H54 (cell line): ENCODE data around the gene ELAVL2.
A peak's percentile ranks its signal among the peaks of the same experiment; 100 is the strongest.

Experiments used
- DNase-seq: peaks from one replicate; pipeline ENCODE4 v3.0.0; 2011; ENCODE audit warnings: low spot score, mixed read lengths; ENCODE audit not compliant: insufficient read length
- FAIRE-seq: peaks from 3 replicates; lab custom pipeline; 2011; peaks lifted over from hg19 to GRCh38; lab: Jason Lieb, UNC
- POLR2A ChIP-seq: IDR thresholded peaks from 2 replicates; pipeline ENCODE4 v1.6.1; 2011; ENCODE audit warnings: low read depth, mild to moderate bottlenecking, low read length

ELAVL2 gene

DNA sequence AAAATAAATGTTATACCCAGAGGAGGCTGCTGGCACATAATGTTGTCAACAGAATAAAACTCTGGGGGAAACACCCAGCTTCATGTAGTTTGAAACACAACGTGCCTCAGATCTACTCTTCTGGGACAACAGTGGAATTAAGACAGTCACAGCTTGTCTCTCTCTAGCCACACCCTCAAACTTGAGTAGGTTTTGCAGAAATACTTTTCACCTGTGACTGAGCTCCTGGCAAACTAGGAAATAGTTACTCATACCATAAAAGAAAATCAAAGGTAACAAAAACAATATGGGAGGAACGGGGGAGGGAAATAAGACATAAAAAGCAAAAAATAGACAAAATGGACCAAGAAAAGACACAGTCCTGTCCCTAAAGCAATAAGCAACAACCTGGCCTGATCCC is 14.4 kb downstream of the ELAVL2 start:
- FAIRE-seq (peak; percentile 36), DNase-seq (no peak)
- TF ChIP-seq POLR2A: no peak

DNA sequence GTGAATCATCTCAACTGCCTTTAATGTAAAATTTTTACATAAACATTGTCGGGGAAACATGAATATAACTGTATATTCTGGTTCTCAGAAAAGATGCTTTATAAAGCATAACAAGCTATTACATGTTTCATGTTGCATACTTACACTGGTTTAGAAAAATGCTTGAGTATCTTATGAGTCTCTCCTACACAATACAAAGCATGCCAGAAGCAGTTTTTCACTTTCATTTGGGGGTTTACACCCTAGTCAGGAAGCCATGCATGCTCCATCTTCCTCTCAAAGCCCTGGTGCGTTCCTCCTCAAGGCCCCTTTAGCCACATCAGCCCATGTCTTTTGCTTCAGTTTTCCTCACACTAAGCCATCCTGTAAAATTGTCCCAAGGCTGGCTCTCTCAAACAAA is 22.8 kb downstream of the ELAVL2 start:
- DNase-seq (no peak), FAIRE-seq (no peak)
- no peak for TF ChIP-seq POLR2A

DNA sequence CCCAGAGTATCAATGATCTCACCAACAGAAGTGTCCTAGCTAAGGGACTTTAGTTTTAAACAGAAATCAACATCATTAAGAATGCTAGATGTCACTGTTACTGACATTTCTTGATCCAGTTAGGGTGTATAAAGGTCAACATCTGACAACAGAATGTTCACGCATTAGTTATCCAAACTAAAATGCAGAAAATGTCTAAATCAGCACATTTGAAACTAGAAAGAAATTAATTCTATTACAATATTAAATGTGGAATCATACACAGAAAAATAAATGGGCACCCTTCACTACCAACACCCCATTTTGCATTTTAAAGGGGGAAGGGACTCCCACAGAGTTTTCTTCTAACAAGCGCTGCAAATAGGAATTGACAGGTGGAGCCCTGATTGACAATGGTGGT is 24.5 kb downstream of the ELAVL2 start:
- no peak for DNase-seq
- no peak for FAIRE-seq

DNA sequence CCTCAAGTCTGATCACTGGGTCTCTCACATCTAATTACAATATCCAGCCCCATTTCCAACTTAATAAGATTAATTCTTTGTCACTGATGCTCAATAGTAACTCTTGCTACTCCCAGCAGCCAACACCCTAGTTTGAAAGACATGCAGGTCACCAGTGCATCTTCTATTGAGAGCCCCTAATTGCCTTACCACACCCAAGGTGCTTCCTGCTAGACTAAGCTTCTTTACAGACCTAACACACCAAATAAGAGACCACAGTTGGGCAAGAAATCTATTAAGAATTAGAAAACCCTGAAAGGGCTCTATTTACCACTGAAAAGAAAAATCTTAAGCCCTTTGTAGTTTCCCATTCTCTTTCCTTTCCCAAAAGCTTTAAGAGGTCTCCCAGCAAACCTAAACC is 26.5 kb downstream of the ELAVL2 start:
- DNase-seq: no peak
- TF ChIP-seq POLR2A: no peak
- FAIRE-seq: no peak

More for the DNA sequence above, 24.5 kb downstream of the ELAVL2 start:
- no peak for TF ChIP-seq POLR2A

DNA sequence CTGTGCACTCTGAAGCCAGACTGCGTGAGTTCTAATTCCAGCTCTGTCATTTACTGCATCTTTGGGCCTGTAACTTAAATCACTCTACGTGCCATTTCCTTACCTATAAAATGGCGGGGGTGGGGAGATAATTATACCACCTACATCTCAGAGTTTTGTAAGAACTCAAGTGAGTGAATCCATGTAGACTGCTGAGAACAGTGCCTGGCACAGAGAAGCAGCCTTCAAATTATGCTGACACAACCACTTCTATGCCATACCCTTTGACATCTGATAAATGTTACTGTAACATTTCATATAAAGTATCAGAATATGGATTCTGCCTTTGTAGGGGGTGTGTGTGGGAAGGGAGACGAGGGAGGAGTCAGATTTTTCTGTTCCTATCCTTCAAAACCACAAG is 27.7 kb downstream of the ELAVL2 start:
- TF ChIP-seq POLR2A: no peak
- DNase-seq (no peak), FAIRE-seq (no peak)

DNA sequence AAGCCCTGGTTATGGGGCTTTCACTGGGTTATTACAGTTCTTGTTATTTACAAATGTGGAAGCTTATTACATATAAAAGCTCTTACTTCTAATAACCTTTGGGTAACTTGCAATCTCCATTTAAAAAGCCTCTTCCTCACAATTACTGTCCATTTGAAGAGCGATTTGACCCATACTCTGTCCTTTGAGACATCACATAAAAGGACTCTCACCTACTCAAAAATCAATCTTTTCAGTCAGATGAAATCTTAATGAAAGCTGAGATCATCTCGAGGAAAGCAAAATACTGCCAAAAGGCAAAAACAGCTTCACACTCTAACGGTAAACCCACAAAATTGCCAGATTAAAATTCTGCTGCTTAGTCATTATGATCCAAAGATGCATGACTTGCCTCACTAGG is 29.8 kb downstream of the ELAVL2 start:
- no peak for TF ChIP-seq POLR2A
- FAIRE-seq (no peak), DNase-seq (no peak)

DNA sequence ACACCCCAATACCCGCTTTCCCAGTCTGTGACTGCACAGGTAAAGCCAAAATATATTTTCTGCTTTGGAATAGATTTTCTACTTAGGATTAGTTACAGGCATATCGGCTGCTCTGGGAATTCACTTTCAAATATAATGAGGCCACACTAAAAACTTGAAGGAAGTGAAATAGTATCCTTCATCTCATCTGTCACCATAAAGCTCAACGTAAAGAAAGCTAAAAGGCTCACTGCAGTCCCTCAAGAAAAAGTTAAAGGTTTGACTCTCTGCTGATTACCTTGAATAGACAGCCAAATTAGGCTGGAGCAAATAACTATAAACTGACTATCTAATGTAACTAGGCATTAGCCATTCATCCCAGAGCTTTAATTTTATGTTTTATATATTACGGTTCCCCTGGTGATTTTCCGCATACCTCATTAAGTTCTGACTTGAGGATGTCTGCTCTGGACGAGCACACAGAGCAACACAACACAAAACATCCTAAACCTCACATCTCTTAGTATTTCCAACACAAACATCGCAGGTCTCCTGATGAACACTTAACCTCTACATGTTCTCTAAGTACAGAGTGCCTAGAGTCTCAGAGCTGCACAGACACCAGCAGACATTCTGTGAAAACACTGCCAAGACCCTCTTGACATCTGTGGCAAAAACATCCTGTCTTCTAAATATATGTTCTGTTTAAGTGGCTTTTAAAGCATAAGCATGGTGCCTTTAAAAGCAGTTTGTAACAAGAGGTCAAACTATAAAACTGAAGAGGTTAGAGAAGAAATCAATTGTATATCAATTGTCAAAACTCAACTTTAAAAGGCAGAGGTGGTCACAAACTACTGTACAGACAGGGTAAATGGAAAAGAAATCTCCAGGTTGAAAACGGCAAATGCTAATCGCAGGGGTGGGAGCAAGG is 35.4 kb downstream of the ELAVL2 start:
- no peak for TF ChIP-seq POLR2A
- no peak for DNase-seq
- no peak for FAIRE-seq

DNA sequence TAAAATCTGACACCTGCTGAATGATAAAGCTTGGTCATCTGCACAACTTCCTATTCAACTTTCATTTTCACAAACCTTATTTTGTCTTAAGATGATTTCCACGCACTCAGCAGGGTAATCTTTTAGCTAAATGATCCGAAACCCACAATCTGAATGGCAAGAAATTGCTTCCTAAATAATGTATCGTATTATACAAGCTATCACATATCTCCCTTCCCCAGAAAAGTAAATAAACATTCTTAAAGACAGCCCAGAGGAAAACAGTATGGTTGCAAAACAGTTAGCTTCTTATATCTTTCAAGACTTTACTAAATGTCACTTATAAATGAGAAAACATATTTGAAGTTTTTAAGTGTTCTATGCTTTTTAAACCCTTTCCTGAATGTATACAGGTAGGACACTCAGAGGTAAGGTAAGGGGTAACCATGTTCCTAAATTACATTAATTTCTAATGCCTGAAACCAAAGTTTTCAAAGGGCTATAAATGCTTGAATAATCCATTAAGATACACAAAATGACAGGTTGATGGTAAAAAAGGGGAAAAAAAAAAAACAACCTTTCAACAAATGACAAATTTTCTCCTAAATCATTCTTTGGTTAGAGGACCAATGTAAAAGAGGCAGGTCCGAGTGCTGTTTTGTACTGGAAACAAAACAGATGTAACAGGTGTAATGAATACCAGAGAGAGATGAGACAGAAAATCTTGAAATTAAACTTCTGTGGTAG is 36.3 kb downstream of the ELAVL2 start:
- TF ChIP-seq POLR2A: no peak
- FAIRE-seq: no peak
- DNase-seq: no peak

DNA sequence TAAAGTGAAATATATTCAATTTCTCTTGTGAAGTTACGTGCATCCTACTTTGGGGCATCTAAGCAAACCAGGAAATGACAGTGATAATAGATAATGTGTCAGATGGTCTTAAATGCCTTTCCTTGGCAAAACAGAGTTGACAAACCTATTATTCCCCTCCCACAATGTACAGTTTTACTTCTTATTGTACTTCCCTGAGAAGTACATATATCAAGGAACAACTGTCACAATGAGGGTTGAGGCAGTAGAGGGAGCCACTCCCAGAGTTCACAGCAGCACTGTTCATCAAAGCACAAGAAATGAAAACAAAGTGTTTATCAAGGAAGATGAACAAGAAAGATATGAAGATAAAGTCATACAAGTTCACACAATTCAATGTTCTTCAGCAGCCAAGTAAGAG is 41.1 kb downstream of the ELAVL2 start:
- no peak for TF ChIP-seq POLR2A
- DNase-seq (no peak), FAIRE-seq (no peak)

DNA sequence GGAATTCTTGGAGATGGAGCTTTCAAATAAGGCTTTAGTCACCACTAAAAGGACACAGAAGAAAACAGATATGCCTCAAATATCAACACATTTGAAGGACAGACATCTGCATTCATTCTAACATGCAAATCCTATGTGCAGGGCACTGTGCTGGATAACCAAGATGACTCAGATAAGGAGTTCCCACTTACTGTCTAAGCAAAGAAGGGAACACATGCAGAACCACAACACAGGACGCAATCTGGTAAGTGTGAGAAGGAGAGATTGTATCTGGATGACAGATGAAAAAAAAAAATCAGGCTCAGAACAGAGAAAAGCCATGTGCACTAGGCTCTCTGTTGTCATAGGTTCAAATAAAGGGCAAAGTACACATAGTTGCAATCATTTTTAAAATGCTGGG is 42.5 kb downstream of the ELAVL2 start:
- FAIRE-seq (peak; percentile 52), DNase-seq (no peak)
- no peak for TF ChIP-seq POLR2A

DNA sequence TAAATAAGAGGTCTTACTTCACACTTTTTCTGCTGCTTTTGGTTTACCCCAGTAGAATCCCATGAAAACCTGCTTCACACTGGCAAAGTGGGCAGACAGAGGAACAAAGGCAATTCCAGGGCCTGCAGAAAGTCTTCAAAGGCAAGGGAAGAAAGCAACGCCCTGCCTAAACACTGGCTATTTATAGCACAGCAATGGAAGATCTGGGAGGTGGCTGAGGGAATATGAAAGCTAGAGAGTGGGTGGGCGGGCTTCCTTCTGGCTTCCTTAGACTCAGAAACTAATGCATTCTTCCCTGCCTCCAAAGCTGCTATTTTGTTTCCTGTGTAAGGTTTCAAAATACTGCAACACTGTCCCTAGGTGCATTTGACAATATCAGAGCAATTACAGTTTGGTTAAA is 46.8 kb downstream of the ELAVL2 start:
- DNase-seq (no peak), FAIRE-seq (peak; percentile 80)
- TF ChIP-seq POLR2A: no peak

DNA sequence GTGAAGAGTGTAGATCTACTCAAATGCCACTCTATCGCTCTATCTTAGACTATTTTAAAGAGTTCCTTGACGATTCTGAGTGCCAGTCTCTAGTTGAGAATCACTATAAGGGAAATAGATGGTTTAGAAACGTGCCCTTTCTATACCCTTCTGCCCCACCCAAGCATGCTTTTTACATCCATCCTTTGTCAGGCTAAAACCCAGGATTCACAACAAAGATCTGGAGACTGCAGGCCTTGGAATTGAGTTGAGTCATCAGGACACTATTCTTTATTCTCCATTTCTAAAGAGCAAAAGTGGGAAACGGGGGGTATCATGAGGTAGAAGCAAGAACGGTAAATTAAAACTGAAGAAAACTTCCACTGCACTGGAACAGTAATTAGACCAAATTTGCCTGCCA is 48.7 kb downstream of the ELAVL2 start:
- FAIRE-seq (peak; percentile 33), DNase-seq (no peak)
- TF ChIP-seq POLR2A: no peak

DNA sequence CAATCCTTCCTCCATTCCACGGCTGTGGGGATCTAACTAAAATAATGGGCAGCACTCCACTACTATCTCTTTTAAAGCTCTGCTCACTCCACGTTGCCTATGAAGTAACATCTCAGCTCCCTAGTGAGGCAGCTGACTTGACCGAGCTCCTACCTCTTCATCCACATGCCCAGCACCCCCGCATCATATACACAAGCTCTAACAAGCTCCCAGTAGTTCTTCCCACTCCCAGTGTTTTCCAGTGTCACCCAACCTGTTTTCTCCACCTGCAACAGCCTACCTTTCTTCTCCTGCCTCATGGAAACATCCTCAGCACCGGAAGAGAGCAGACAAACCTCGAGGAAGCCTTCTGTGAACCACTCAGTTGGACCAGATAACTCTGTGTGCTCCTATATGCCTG is 50.5 kb downstream of the ELAVL2 start:
- FAIRE-seq (peak; percentile 38), DNase-seq (no peak)
- TF ChIP-seq POLR2A: no peak

DNA sequence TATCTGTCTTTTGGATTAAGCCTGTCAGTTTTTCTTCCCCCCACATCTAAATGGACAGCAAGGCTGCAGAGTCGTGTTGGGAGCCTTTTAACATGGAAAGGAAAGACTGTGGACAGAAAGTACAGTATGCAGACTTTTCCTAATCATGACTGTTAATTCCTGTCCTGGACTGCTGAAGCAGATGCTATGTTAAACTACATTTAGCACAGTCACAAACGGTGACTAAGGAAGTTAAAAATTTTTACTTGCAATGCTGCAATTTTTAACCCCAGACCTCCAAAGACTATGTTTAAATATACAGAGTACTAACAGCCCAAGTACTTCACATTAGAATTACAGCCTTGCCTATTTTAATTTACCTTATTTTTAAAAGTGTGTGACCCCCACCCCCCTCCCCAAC is 51.8 kb downstream of the ELAVL2 start:
- TF ChIP-seq POLR2A: no peak
- peak; percentile 13 for DNase-seq
- peak; percentile 69 for FAIRE-seq

DNA sequence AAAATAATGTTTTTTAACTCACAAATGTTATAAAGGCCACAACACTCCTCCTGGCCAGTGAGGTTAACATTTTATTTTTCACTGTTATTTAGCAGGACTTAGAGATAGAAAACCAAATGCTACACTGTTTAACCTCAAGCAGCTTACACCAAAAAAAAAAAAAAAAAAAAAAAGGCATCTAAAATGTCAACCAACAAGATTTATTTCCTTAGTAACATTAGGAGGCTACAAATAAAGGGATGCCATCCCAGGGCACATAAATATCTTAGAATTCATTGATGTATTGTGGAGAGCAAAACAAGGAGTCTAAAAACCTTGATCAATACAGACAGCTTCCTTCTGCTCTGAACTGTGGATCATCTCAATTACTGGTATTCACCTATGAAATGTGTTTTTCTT is 53.7 kb downstream of the ELAVL2 start:
- no peak for DNase-seq
- no peak for TF ChIP-seq POLR2A
- no peak for FAIRE-seq
